Thoracic aorta (tissue), 2 donors: Measurements from ENCODE around the gene GRIP2. TPM values are rescaled to one million over a fixed set of nuclear protein-coding genes. Genes with fewer than 3 reads are reported as not detected.
A peak's percentile ranks its signal among the peaks of the same experiment; 100 is the strongest.

Source experiments
- ATAC-seq: fragments of 150-250 bp; one replicate; pipeline ENCODE4 v1.8.0; 2017; ENCODE audit warnings: low read depth; ENCODE audit not compliant: insufficient number of reproducible peaks, low FRiP score
- DNase-seq: peaks from one replicate; pipeline ENCODE4 v3.0.0-alpha.2; 2020; ENCODE audit warnings: low spot score
- H3K27ac ChIP-seq, 2 donors: fragments of 200-600 bp; sonication (generic); 1 replicate in 1 of 2; 2 replicates in 1 of 2; pipeline ENCODE4 v1.5.1; 2016; ENCODE audit warnings: mild to moderate bottlenecking in 2 of 2, moderate library complexity in 2 of 2
- H3K27me3 ChIP-seq: fragments of 200-600 bp; sonication (generic); replicated peaks from 2 replicates; pipeline ENCODE4 v1.6.0; 2016; ENCODE audit warnings: mild to moderate bottlenecking; ENCODE audit not compliant: insufficient read depth
- H3K36me3 ChIP-seq: fragments of 200-600 bp; sonication (generic); one replicate; pipeline ENCODE4 v1.5.1; 2016
- H3K4me1 ChIP-seq, 2 donors: fragments of 200-600 bp; sonication (generic); 1 replicate in 1 of 2; 2 replicates in 1 of 2; pipeline versions ENCODE4 v1.5.1 to v1.6.0; 2016; ENCODE audit warnings: low read depth in 2 of 2, mild to moderate bottlenecking in 1 of 2; ENCODE audit not compliant: control insufficient read depth in 1 of 2
- H3K4me3 ChIP-seq: fragments of 200-600 bp; sonication (generic); 2 replicates; pipeline ENCODE4 v1.5.1; 2016; ENCODE audit warnings: mild to moderate bottlenecking
- H3K9me3 ChIP-seq: fragments of 200-600 bp; sonication (generic); 2 replicates; pipeline ENCODE4 v1.5.1; 2016
- total RNA-seq, 2 donors: library from RNA; depleted of rRNA; stranded (reverse); fragments of >200 nt; gene quantifications; one replicate each; pipeline versions ENCODE4 v1.1.0 to v1.2.3, GENCODE V29; 2016
- TF ChIP-seq, protein P1 (sequence below): fragments of 200-600 bp; sonication (generic); IDR thresholded peaks from one replicate; pipeline ENCODE4 v1.5.1; 2019; ENCODE audit warnings: antibody characterized with exemption

Gene GRIP2
- total RNA-seq, 2 donors from 2014 or later, result 1.5 to 4.2 TPM

GRCh38 chr3:14470461-14470860, 69.7 kb downstream of the GRIP2 start:
- Histone ChIP-seq H3K9me3 (no peaks in the 10 kb centered on the region), H3K4me3 (no peak overlapping the region), H3K27me3 (no peaks in the 10 kb centered on the region), H3K4me1 (no peaks in the 10 kb centered on the region), H3K27ac (no peak overlapping the region), H3K36me3 (peaks cover 29% of the 10 kb centered on the region)
- DNase-seq (no peak), ATAC-seq (no peak)
- TF ChIP-seq, protein P1, sequence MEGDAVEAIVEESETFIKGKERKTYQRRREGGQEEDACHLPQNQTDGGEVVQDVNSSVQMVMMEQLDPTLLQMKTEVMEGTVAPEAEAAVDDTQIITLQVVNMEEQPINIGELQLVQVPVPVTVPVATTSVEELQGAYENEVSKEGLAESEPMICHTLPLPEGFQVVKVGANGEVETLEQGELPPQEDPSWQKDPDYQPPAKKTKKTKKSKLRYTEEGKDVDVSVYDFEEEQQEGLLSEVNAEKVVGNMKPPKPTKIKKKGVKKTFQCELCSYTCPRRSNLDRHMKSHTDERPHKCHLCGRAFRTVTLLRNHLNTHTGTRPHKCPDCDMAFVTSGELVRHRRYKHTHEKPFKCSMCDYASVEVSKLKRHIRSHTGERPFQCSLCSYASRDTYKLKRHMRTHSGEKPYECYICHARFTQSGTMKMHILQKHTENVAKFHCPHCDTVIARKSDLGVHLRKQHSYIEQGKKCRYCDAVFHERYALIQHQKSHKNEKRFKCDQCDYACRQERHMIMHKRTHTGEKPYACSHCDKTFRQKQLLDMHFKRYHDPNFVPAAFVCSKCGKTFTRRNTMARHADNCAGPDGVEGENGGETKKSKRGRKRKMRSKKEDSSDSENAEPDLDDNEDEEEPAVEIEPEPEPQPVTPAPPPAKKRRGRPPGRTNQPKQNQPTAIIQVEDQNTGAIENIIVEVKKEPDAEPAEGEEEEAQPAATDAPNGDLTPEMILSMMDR, result no peak

DNA sequence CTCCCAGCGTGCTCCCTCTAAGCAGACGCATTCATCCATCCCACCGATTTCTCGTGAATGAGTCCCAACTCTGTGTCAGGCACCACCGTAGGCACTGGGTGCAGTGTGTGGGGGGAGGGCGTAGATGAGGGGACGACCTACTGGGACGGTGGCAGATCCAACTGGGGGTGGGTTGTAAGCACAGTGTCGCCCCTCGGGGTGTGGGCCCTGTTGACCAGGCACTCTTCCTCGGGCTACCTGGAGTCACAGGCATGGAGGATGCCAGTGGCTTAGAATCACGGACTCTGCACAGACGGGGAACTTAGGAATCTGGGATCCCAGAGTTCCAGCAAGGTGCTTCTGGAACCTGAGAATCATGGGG, 71.5 kb downstream of the GRIP2 start:
- no peak for DNase-seq
- Histone ChIP-seq H3K27me3 (no peaks in the 10 kb centered on the region), H3K9me3 (no peaks in the 10 kb centered on the region), H3K36me3 (peaks cover 41% of the 10 kb centered on the region), H3K4me1 (no peaks in the 10 kb centered on the region), H3K27ac (no peak overlapping the region), H3K4me3 (no peak overlapping the region)
- ATAC-seq, result no peak
- TF ChIP-seq, protein P1, result no peak

GRCh38 chr3:14467814-14468620, 72.1 kb downstream of the GRIP2 start:
- TF ChIP-seq, protein P1, result peak; percentile 95
- Histone ChIP-seq H3K27ac (no peak overlapping the region), H3K4me3 (no peak overlapping the region), H3K4me1 (no peaks in the 10 kb centered on the region), H3K9me3 (no peaks in the 10 kb centered on the region), H3K27me3 (no peaks in the 10 kb centered on the region), H3K36me3 (peaks cover 47% of the 10 kb centered on the region)
- no peak for DNase-seq
- no peak for ATAC-seq

DNA sequence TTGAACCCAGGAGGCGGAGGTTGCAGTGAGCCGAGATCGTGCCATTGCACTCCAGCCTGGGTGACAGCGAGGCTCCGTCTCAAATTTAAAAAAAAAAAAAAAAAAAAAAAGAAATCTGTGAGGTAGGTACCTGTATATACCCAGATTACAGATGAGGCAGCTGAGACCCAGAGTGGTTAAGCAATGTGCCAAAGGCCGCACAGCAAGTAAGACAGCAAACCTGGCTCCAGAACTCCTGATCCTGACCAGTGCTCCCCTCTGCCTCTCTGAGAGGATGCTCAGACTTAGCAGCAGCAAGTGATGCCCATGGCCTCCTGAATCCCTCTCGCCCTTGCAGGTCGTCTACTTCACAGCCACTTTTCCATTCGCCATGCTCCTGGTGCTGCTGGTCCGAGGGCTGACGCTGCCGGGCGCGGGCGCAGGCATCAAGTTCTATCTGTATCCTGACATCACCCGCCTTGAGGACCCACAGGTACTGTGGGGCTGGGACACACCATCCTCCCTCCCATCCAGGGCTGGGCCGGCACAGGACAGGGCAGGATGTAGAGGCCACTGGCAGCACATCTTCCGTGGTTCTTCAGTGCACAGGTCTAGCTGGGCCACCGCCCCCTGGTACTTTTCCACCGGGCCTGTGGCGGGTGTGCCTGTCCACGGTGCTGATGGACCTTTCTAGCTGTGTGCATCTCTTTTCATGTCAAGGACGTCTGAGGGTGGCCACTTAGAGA, 73.8 kb downstream of the GRIP2 start:
- Histone ChIP-seq H3K4me3 (no peak overlapping the region), H3K27me3 (no peaks in the 10 kb centered on the region), H3K36me3 (peaks cover 40% of the 10 kb centered on the region), H3K27ac (no peak overlapping the region), H3K9me3 (no peaks in the 10 kb centered on the region), H3K4me1 (peaks cover 5 to 12% of the 10 kb centered on the region in 2 donors)
- ATAC-seq, result no peak
- no peak for DNase-seq
- TF ChIP-seq, protein P1, result no peak

DNA sequence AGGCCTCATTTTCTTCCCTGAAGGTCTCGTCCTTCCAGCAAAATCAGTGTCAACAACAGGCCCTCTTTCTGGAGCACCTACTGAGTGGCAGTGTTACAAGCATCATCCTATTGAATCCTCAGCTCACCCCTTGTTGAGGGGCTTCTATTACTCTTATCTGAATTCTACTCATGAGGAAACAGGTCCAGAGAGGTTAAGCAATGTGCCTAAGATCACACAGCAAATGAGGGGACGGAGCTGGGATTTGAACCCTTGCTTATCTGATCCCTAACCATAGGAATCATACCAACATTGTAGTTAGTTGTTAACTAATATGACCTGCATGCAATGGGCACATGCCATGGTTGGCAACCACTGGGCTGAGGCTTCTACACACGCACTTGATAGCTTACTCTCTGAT, 74.7 kb downstream of the GRIP2 start:
- ATAC-seq, result no peak
- no peaks in the 10 kb centered on the region for H3K9me3 ChIP-seq
- TF ChIP-seq, protein P1, result no peak
- no peak overlapping the region for H3K27ac ChIP-seq
- H3K4me1 ChIP-seq, result peaks cover 9 to 21% of the 10 kb centered on the region in 2 donors
- peaks cover 40% of the 10 kb centered on the region for H3K36me3 ChIP-seq
- no peak for DNase-seq
- H3K27me3 ChIP-seq, result no peaks in the 10 kb centered on the region
- H3K4me3 ChIP-seq, result no peak overlapping the region
